ENCODE measurements around the gene TTLL8.

The TTLL8 gene

GRCh38 chr22:50082961-50083461, 24.9 kb upstream of the TTLL8 start:
- no peak for DNase-seq

- DNase-seq, result no peak
These were observed 24.2 kb upstream of the TTLL8 start for GRCh38 chr22:50082197-50082715.

- DNase-seq, result no peak
These were observed 23.5 kb upstream of the TTLL8 start for GRCh38 chr22:50081426-50082196.

GRCh38 chr22:50080077-50080465, 22.0 kb upstream of the TTLL8 start:
- no peak for DNase-seq

- DNase-seq, result no peak
These were observed 20.7 kb upstream of the TTLL8 start for GRCh38 chr22:50078761-50079160.

GRCh38 chr22:50078246-50078645, 20.1 kb upstream of the TTLL8 start:
- no peak for DNase-seq

GRCh38 chr22:50076646-50077535, 18.8 kb upstream of the TTLL8 start:
- no peak for DNase-seq

- no peak for DNase-seq
These were observed 16.7 kb upstream of the TTLL8 start for GRCh38 chr22:50074551-50075530.

- DNase-seq, result no peak
These were observed 16.0 kb upstream of the TTLL8 start for GRCh38 chr22:50074056-50074455.

- no peak for DNase-seq
These were observed 14.8 kb upstream of the TTLL8 start for GRCh38 chr22:50072714-50073538.

- DNase-seq, result no peak
These were observed 14.1 kb upstream of the TTLL8 start for GRCh38 chr22:50072167-50072555.

- no peak for DNase-seq
These were observed 13.5 kb upstream of the TTLL8 start for GRCh38 chr22:50071432-50072166.

GRCh38 chr22:50070366-50070765, 12.3 kb upstream of the TTLL8 start:
- DNase-seq, result no peak

- no peak for DNase-seq
These were observed 10.0 kb upstream of the TTLL8 start for GRCh38 chr22:50068096-50068495.

GRCh38 chr22:50067244-50067643, 9.1 kb upstream of the TTLL8 start:
- DNase-seq, result no peak

- no peak for DNase-seq
These were observed 6.4 kb upstream of the TTLL8 start for GRCh38 chr22:50064453-50064852.

- DNase-seq, result no peak
These were observed 5.7 kb upstream of the TTLL8 start for GRCh38 chr22:50063589-50064393.

- no peak for DNase-seq
These were observed 4.5 kb upstream of the TTLL8 start for GRCh38 chr22:50062509-50063135.

- no peak for DNase-seq
These were observed 3.8 kb upstream of the TTLL8 start for GRCh38 chr22:50061824-50062355.

Data from inflammatory macrophage treated with lipopolysaccharide for 1 hour (primary cell).